Thymus (tissue), 11 donors: ENCODE data around the gene MYOF. TPM values are rescaled to one million over a fixed set of nuclear protein-coding genes. Genes with fewer than 3 reads are reported as not detected.

Source experiments
- DNase-seq, 9 donors: peaks; one replicate each; pipeline ENCODE4 v3.0.0-alpha.2; 2013; ENCODE audit warnings: low spot score in 9 of 9, low read depth in 6 of 9, missing footprints in 1 of 9
- H3K27ac ChIP-seq, 2 donors: one replicate each; pipeline ENCODE4 v1.5.1; 2013; ENCODE audit warnings: control low read depth in 1 of 2, low read depth in 1 of 2, low read length in 1 of 2, mild to moderate bottlenecking in 1 of 2, moderate library complexity in 1 of 2
- H3K27me3 ChIP-seq, 2 donors: one replicate each; pipeline ENCODE4 v1.5.1; 2013; ENCODE audit warnings: low read length in 1 of 2; ENCODE audit not compliant: control insufficient read depth in 2 of 2, insufficient read depth in 1 of 2
- H3K36me3 ChIP-seq, 2 donors: one replicate each; pipeline ENCODE4 v1.5.1; 2013; ENCODE audit warnings: low read length in 1 of 2, mild to moderate bottlenecking in 1 of 2, moderate library complexity in 1 of 2; ENCODE audit not compliant: control insufficient read depth in 2 of 2, insufficient read depth in 2 of 2
- H3K4me1 ChIP-seq, 2 donors: one replicate each; pipeline ENCODE4 v1.5.1; 2013; ENCODE audit warnings: low read length in 2 of 2; ENCODE audit not compliant: control insufficient read depth in 2 of 2, insufficient read depth in 2 of 2
- H3K4me3 ChIP-seq, 2 donors: one replicate each; pipeline ENCODE4 v1.5.1; 2013; ENCODE audit warnings: low read length in 2 of 2, control low read depth in 1 of 2, mild to moderate bottlenecking in 1 of 2
- H3K9me3 ChIP-seq, 2 donors: one replicate each; pipeline ENCODE4 v1.5.1; 2013; ENCODE audit warnings: low read length in 1 of 2, mild to moderate bottlenecking in 1 of 2; ENCODE audit not compliant: control insufficient read depth in 2 of 2, insufficient read depth in 1 of 2
- WGBS: extraction: QIAGEN DNeasy Blood & Tissue Kit; methylation state at CpG from one replicate; pipeline ENCODE4 v1.1.7; 2013; 5-methylcytosine and 5-hydroxymethylcytosine counted together
- polyA plus RNA-seq: library from polyadenylated mRNA; stranded (reverse); fragments of 200-250 nt; gene quantifications from one replicate; pipeline ENCODE4 v1.2.3, GENCODE V29; 2013
- total RNA-seq: library from RNA; stranded (reverse); fragments of 120-200 nt; gene quantifications from one replicate; pipeline ENCODE4 v1.2.4, GENCODE V29; 2013
- donor health status: healthy.

The MYOF gene
- total and polyA plus RNA-seq, 2 donors: 6.4 to 14.0 TPM

- peaks cover 0 to 4% of the 10 kb centered on the region in 2 donors for H3K4me1 ChIP-seq
- peak in 1 of 9 donors; percentile 18 for DNase-seq
- no peak overlapping the region for H3K4me3 ChIP-seq
- H3K27me3 ChIP-seq: no peaks in the 10 kb centered on the region
- 70% methylated on average over 9 of the region's 9 CpGs for WGBS
- no peaks in the 10 kb centered on the region for H3K9me3 ChIP-seq
- no peaks in the 10 kb centered on the region for H3K36me3 ChIP-seq
- H3K27ac ChIP-seq: peak overlapping the region in 1 of 2 donors; percentile 72
Measured at GRCh38 chr10:93462881-93463280, 19.3 kb downstream of the MYOF start.

GRCh38 chr10:93462371-93462770 lies 19.8 kb downstream of the MYOF start:
- no peaks in the 10 kb centered on the region for H3K9me3 ChIP-seq
- WGBS: 94% methylated on average over 2 of the region's 2 CpGs
- no peak for DNase-seq
- H3K36me3 ChIP-seq: no peaks in the 10 kb centered on the region
- peaks cover 0 to 4% of the 10 kb centered on the region in 2 donors for H3K4me1 ChIP-seq
- H3K4me3 ChIP-seq: no peak overlapping the region
- no peak overlapping the region for H3K27ac ChIP-seq
- H3K27me3 ChIP-seq: no peaks in the 10 kb centered on the region

- Histone ChIP-seq H3K9me3 (no peaks in the 10 kb centered on the region), H3K27ac (no peak overlapping the region), H3K4me1 (peaks cover 0 to 4% of the 10 kb centered on the region in 2 donors), H3K4me3 (no peak overlapping the region), H3K36me3 (no peaks in the 10 kb centered on the region), H3K27me3 (no peaks in the 10 kb centered on the region)
- 100% methylated on average over 1 of the region's 1 CpG for WGBS
- no peak for DNase-seq
Measured at GRCh38 chr10:93461807-93462178, 20.3 kb downstream of the MYOF start.

- DNase-seq: no peak
- H3K27me3 ChIP-seq: no peaks in the 10 kb centered on the region
Measured at GRCh38 chr10:93461109-93461806, 20.9 kb downstream of the MYOF start.

GRCh38 chr10:93459466-93459865 lies 22.7 kb downstream of the MYOF start:
- Histone ChIP-seq H3K27me3 (no peaks in the 10 kb centered on the region), H3K9me3 (no peaks in the 10 kb centered on the region), H3K4me3 (no peak overlapping the region), H3K27ac (no peak overlapping the region), H3K36me3 (no peaks in the 10 kb centered on the region), H3K4me1 (no peaks in the 10 kb centered on the region)
- DNase-seq: no peak
- 97% methylated on average over 3 of the region's 3 CpGs for WGBS

More at GRCh38 chr10:93461109-93461806, 20.9 kb downstream of the MYOF start:
- Histone ChIP-seq H3K27ac (no peak overlapping the region), H3K4me3 (no peak overlapping the region), H3K4me1 (peaks cover 0 to under 1% of the 10 kb centered on the region in 2 donors), H3K9me3 (no peaks in the 10 kb centered on the region), H3K36me3 (no peaks in the 10 kb centered on the region)
- WGBS: 79% methylated on average over 4 of the region's 4 CpGs

GRCh38 chr10:93458821-93459257 lies 23.3 kb downstream of the MYOF start:
- Histone ChIP-seq H3K4me1 (no peaks in the 10 kb centered on the region), H3K27me3 (no peaks in the 10 kb centered on the region), H3K4me3 (no peak overlapping the region), H3K27ac (peak overlapping the region; percentile 26 to 69), H3K36me3 (no peaks in the 10 kb centered on the region), H3K9me3 (no peaks in the 10 kb centered on the region)
- 89% methylated on average over 6 of the region's 6 CpGs for WGBS
- no peak for DNase-seq

GRCh38 chr10:93457511-93457910 lies 24.6 kb downstream of the MYOF start:
- Histone ChIP-seq H3K4me3 (no peak overlapping the region), H3K27me3 (no peaks in the 10 kb centered on the region), H3K27ac (no peak overlapping the region), H3K9me3 (no peaks in the 10 kb centered on the region), H3K36me3 (no peaks in the 10 kb centered on the region), H3K4me1 (no peaks in the 10 kb centered on the region)
- no peak for DNase-seq
- WGBS: 88% methylated on average over 8 of the region's 8 CpGs

GRCh38 chr10:93456480-93456879 lies 25.7 kb downstream of the MYOF start:
- Histone ChIP-seq H3K36me3 (no peaks in the 10 kb centered on the region), H3K9me3 (no peaks in the 10 kb centered on the region), H3K4me3 (no peak overlapping the region), H3K4me1 (no peaks in the 10 kb centered on the region), H3K27ac (no peak overlapping the region), H3K27me3 (no peaks in the 10 kb centered on the region)
- whole genome bisulfite sequencing: 90% methylated on average over 7 of the region's 7 CpGs
- DNase-seq: no peak

GRCh38 chr10:93454736-93455135 lies 27.4 kb downstream of the MYOF start:
- 98% methylated on average over 7 of the region's 7 CpGs for WGBS
- H3K27me3 ChIP-seq: no peaks in the 10 kb centered on the region
- no peak for DNase-seq
- no peaks in the 10 kb centered on the region for H3K36me3 ChIP-seq
- H3K27ac ChIP-seq: no peak overlapping the region
- H3K9me3 ChIP-seq: no peaks in the 10 kb centered on the region
- H3K4me3 ChIP-seq: no peak overlapping the region
- no peaks in the 10 kb centered on the region for H3K4me1 ChIP-seq
